ENCODE data around the gene TTC38.

Gene TTC38

GRCh38 chr22:46335201-46336118, 67.7 kb downstream of the TTC38 start, which contains the start of gene TRMU:
Gene TRMU (plus strand): TSS chr22:46335714. CDS start chr22:46335765, 51 bp downstream.
- H3K18ac ChIP-seq (ENCODE audit: low read length) = peak within 1 kb of the TSS; percentile 97
- H2AK5ac ChIP-seq (ENCODE audit: low read length) = peak within 1 kb of the TSS; percentile 83
- H3K27me3 ChIP-seq (ENCODE audit: insufficient read depth, low read length) = no peaks in the 10 kb centered on the region
- H3K9ac ChIP-seq (ENCODE audit: low read length) = peak within 1 kb of the TSS; percentile 93
- peak within 1 kb of the TSS; percentile 93 for H4K91ac ChIP-seq (ENCODE audit: low read depth, low read length)
- peak; percentile 84 to 92 for DNase-seq
- peak within 1 kb of the TSS; percentile 27 for H2BK120ac ChIP-seq (ENCODE audit: insufficient read depth, low read length, poor library complexity)
- peaks cover 6 to 7% of the 10 kb centered on the region in 2 experiments for H3K4me1 ChIP-seq (ENCODE audit: control insufficient read depth in 1 of 2, insufficient read depth in 2 of 2, low read length in 2 of 2)
- H3K4me2 ChIP-seq (ENCODE audit: low read length) = peak within 1 kb of the TSS; percentile 90
- H3K79me2 ChIP-seq (ENCODE audit: control insufficient read depth, insufficient read depth, low read length, poor library complexity) = peaks cover 13% of the 10 kb centered on the region
- peak within 1 kb of the TSS; percentile 89 for H3K4ac ChIP-seq (ENCODE audit: low read depth, low read length)
- H4K12ac ChIP-seq (ENCODE audit: low read depth, low read length) = peak within 1 kb of the TSS; percentile 98
- H2AFZ ChIP-seq (ENCODE audit: insufficient read depth, low read length, poor library complexity) = peak within 1 kb of the TSS; percentile 89
- H3K79me1 ChIP-seq (ENCODE audit: low read length) = peaks cover 11% of the 10 kb centered on the region
- no peak within 1 kb of the TSS for H3K23ac ChIP-seq (ENCODE audit: low read length)
- H3K4me3 ChIP-seq (ENCODE audit: low read depth, low read length) = peak within 1 kb of the TSS; percentile 83
- peaks cover 36 to 48% of the 10 kb centered on the region in 2 experiments for H3K36me3 ChIP-seq (ENCODE audit: control insufficient read depth in 1 of 2, insufficient read depth in 2 of 2, low read length in 2 of 2)
- no CpG with 5 or more reads among the region's 93 CpGs for WGBS (ENCODE audit: extremely low coverage, insufficient coverage, insufficient read length)
- peak within 1 kb of the TSS; percentile 86 for H3K27ac ChIP-seq (ENCODE audit: low read depth, low read length)
- H2BK5ac ChIP-seq (ENCODE audit: low read depth, low read length, poor library complexity) = peak within 1 kb of the TSS; percentile 79
- H2BK12ac ChIP-seq (ENCODE audit: low read length) = no peak within 1 kb of the TSS
- H3K9me3 ChIP-seq (ENCODE audit: insufficient read depth, low read depth, low read length) = no peaks in the 10 kb centered on the region
- peak within 1 kb of the TSS; percentile 83 for H3K14ac ChIP-seq (ENCODE audit: low read length)
- H4K8ac ChIP-seq (ENCODE audit: low read depth, low read length) = peak within 1 kb of the TSS; percentile 94

- Histone ChIP-seq H3K27me3 (ENCODE audit: insufficient read depth, low read length) (no peaks in the 10 kb centered on the region), H3K79me2 (ENCODE audit: control insufficient read depth, insufficient read depth, low read length, poor library complexity) (peaks cover 13% of the 10 kb centered on the region), H3K27ac (ENCODE audit: low read depth, low read length) (peak overlapping the region; percentile 61), H3K18ac (ENCODE audit: low read length) (peak overlapping the region; percentile 47), H3K14ac (ENCODE audit: low read length) (peak overlapping the region; percentile 83), H2BK5ac (ENCODE audit: low read depth, low read length, poor library complexity) (peak overlapping the region; percentile 35), H3K4me3 (ENCODE audit: low read depth, low read length) (peak overlapping the region; percentile 83), H3K79me1 (ENCODE audit: low read length) (peaks cover 11% of the 10 kb centered on the region), H3K36me3 (ENCODE audit: control insufficient read depth in 1 of 2, insufficient read depth in 2 of 2, low read length in 2 of 2) (peaks cover 32 to 43% of the 10 kb centered on the region in 2 experiments), H2AFZ (ENCODE audit: insufficient read depth, low read length, poor library complexity) (peak overlapping the region; percentile 89), H3K4me2 (ENCODE audit: low read length) (peak overlapping the region; percentile 90), H3K4me1 (ENCODE audit: control insufficient read depth in 1 of 2, insufficient read depth in 2 of 2, low read length in 2 of 2) (peaks cover 6 to 7% of the 10 kb centered on the region in 2 experiments), H3K23ac (ENCODE audit: low read length) (no peak overlapping the region), H4K8ac (ENCODE audit: low read depth, low read length) (peak overlapping the region; percentile 94), H2AK5ac (ENCODE audit: low read length) (no peak overlapping the region), H2BK120ac (ENCODE audit: insufficient read depth, low read length, poor library complexity) (no peak overlapping the region), H4K91ac (ENCODE audit: low read depth, low read length) (peak overlapping the region; percentile 93), H3K9ac (ENCODE audit: low read length) (peak overlapping the region; percentile 93), H2BK12ac (ENCODE audit: low read length) (no peak overlapping the region), H3K9me3 (ENCODE audit: insufficient read depth, low read depth, low read length) (no peaks in the 10 kb centered on the region), H3K4ac (ENCODE audit: low read depth, low read length) (peak overlapping the region; percentile 89), H4K12ac (ENCODE audit: low read depth, low read length) (peak overlapping the region; percentile 55)
- peak in 1 of 2 donors; percentile 37 for DNase-seq
- no CpG with 5 or more reads among the region's 42 CpGs for WGBS (ENCODE audit: extremely low coverage, insufficient coverage, insufficient read length)
Measured at GRCh38 chr22:46336119-46337078, 68.6 kb downstream of the TTC38 start.

- H2BK12ac ChIP-seq (ENCODE audit: low read length) = no peak overlapping the region
- H3K79me2 ChIP-seq (ENCODE audit: control insufficient read depth, insufficient read depth, low read length, poor library complexity) = peaks cover 13% of the 10 kb centered on the region
- H3K23ac ChIP-seq (ENCODE audit: low read length) = no peak overlapping the region
- H2BK5ac ChIP-seq (ENCODE audit: low read depth, low read length, poor library complexity) = no peak overlapping the region
- no peak overlapping the region for H3K4me3 ChIP-seq (ENCODE audit: low read depth, low read length)
- H3K4me1 ChIP-seq (ENCODE audit: control insufficient read depth in 1 of 2, insufficient read depth in 2 of 2, low read length in 2 of 2) = peaks cover 6 to 7% of the 10 kb centered on the region in 2 experiments
- no peak for DNase-seq
- H3K9ac ChIP-seq (ENCODE audit: low read length) = no peak overlapping the region
- H2AK5ac ChIP-seq (ENCODE audit: low read length) = no peak overlapping the region
- H3K27ac ChIP-seq (ENCODE audit: low read depth, low read length) = no peak overlapping the region
- H3K36me3 ChIP-seq (ENCODE audit: control insufficient read depth in 1 of 2, insufficient read depth in 2 of 2, low read length in 2 of 2) = peaks cover 30 to 41% of the 10 kb centered on the region in 2 experiments
- no peak overlapping the region for H3K4ac ChIP-seq (ENCODE audit: low read depth, low read length)
- H4K91ac ChIP-seq (ENCODE audit: low read depth, low read length) = no peak overlapping the region
- H3K9me3 ChIP-seq (ENCODE audit: insufficient read depth, low read depth, low read length) = no peaks in the 10 kb centered on the region
- no peak overlapping the region for H3K18ac ChIP-seq (ENCODE audit: low read length)
- H3K27me3 ChIP-seq (ENCODE audit: insufficient read depth, low read length) = no peaks in the 10 kb centered on the region
- no peak overlapping the region for H3K14ac ChIP-seq (ENCODE audit: low read length)
- no peak overlapping the region for H3K4me2 ChIP-seq (ENCODE audit: low read length)
- peaks cover 11% of the 10 kb centered on the region for H3K79me1 ChIP-seq (ENCODE audit: low read length)
- no peak overlapping the region for H2BK120ac ChIP-seq (ENCODE audit: insufficient read depth, low read length, poor library complexity)
- no peak overlapping the region for H4K12ac ChIP-seq (ENCODE audit: low read depth, low read length)
- no peak overlapping the region for H4K8ac ChIP-seq (ENCODE audit: low read depth, low read length)
- H2AFZ ChIP-seq (ENCODE audit: insufficient read depth, low read length, poor library complexity) = no peak overlapping the region
- no CpG with 5 or more reads among the region's 9 CpGs for WGBS (ENCODE audit: extremely low coverage, insufficient coverage, insufficient read length)
Measured at GRCh38 chr22:46337870-46338269, 70.1 kb downstream of the TTC38 start.

GRCh38 chr22:46338636-46339035, 70.8 kb downstream of the TTC38 start:
- no peak overlapping the region for H2BK12ac ChIP-seq (ENCODE audit: low read length)
- no peak overlapping the region for H3K4ac ChIP-seq (ENCODE audit: low read depth, low read length)
- no peak overlapping the region for H3K23ac ChIP-seq (ENCODE audit: low read length)
- H3K18ac ChIP-seq (ENCODE audit: low read length) = no peak overlapping the region
- H3K27ac ChIP-seq (ENCODE audit: low read depth, low read length) = no peak overlapping the region
- H2BK5ac ChIP-seq (ENCODE audit: low read depth, low read length, poor library complexity) = no peak overlapping the region
- H2AK5ac ChIP-seq (ENCODE audit: low read length) = no peak overlapping the region
- H3K9me3 ChIP-seq (ENCODE audit: insufficient read depth, low read depth, low read length) = no peaks in the 10 kb centered on the region
- H3K79me1 ChIP-seq (ENCODE audit: low read length) = peaks cover 11% of the 10 kb centered on the region
- H3K9ac ChIP-seq (ENCODE audit: low read length) = no peak overlapping the region
- no peak overlapping the region for H4K91ac ChIP-seq (ENCODE audit: low read depth, low read length)
- H3K27me3 ChIP-seq (ENCODE audit: insufficient read depth, low read length) = no peaks in the 10 kb centered on the region
- no peak overlapping the region for H4K12ac ChIP-seq (ENCODE audit: low read depth, low read length)
- no peak for DNase-seq
- WGBS (ENCODE audit: extremely low coverage, insufficient coverage, insufficient read length) = no CpG with 5 or more reads among the region's 8 CpGs
- H4K8ac ChIP-seq (ENCODE audit: low read depth, low read length) = no peak overlapping the region
- no peak overlapping the region for H3K4me2 ChIP-seq (ENCODE audit: low read length)
- H3K79me2 ChIP-seq (ENCODE audit: control insufficient read depth, insufficient read depth, low read length, poor library complexity) = peaks cover 13% of the 10 kb centered on the region
- peaks cover 33 to 43% of the 10 kb centered on the region in 2 experiments for H3K36me3 ChIP-seq (ENCODE audit: control insufficient read depth in 1 of 2, insufficient read depth in 2 of 2, low read length in 2 of 2)
- no peak overlapping the region for H2AFZ ChIP-seq (ENCODE audit: insufficient read depth, low read length, poor library complexity)
- no peak overlapping the region for H2BK120ac ChIP-seq (ENCODE audit: insufficient read depth, low read length, poor library complexity)
- no peak overlapping the region for H3K14ac ChIP-seq (ENCODE audit: low read length)
- H3K4me3 ChIP-seq (ENCODE audit: low read depth, low read length) = no peak overlapping the region
- H3K4me1 ChIP-seq (ENCODE audit: control insufficient read depth in 1 of 2, insufficient read depth in 2 of 2, low read length in 2 of 2) = peaks cover 6 to 7% of the 10 kb centered on the region in 2 experiments

All from trophoblast cell (in vitro differentiated cells and primary cell).